Mucosa of descending colon (tissue), 3 donors: ENCODE results near the gene KIRREL3. TPM values are rescaled to one million over a fixed set of nuclear protein-coding genes. Genes with fewer than 3 reads are reported as not detected.

ENCODE experiments used
- ATAC-seq: fragments of 200-7000 bp; cut with Tn5 transposase; one replicate; pipeline ENCODE4 v1.9.1; 2020; ENCODE audit warnings: mild to moderate bottlenecking, moderate library complexity
- DNase-seq, 3 donors: peaks; one replicate each; pipeline ENCODE4 v3.0.0-alpha.2; 2020
- H3K36me3 ChIP-seq: fragments of 200-600 bp; one replicate; pipeline ENCODE4 v1.8.0; 2021; ENCODE audit warnings: low read depth, mild to moderate bottlenecking
- H3K4me1 ChIP-seq: fragments of 200-600 bp; one replicate; pipeline ENCODE4 v1.8.0; 2021; ENCODE audit warnings: low read depth, mild to moderate bottlenecking
- H3K4me3 ChIP-seq: fragments of 200-600 bp; one replicate; pipeline ENCODE4 v1.8.0; 2021; ENCODE audit warnings: mild to moderate bottlenecking
- H3K9me3 ChIP-seq: fragments of 200-600 bp; one replicate; pipeline ENCODE4 v1.8.0; 2021; ENCODE audit warnings: mild to moderate bottlenecking
- CTCF ChIP-seq: fragments of 200-600 bp; IDR thresholded peaks from one replicate; pipeline ENCODE4 v1.8.0; 2022; ENCODE audit warnings: antibody characterized with exemption, mild to moderate bottlenecking
- intact Hi-C, 2 donors: fragments of 100-400 bp; cut with DNase I in 1 of 2; cut with micrococcal nuclease in 1 of 2; formaldehyde crosslinking; loops; one replicate each; pipeline versions ENCODE4 v1.11.0 to v1.11.1; 2022; cut with DNase I, micrococcal nuclease
- total RNA-seq, 3 donors: library from RNA; stranded (reverse); fragmentation: NEBNext Ultra II Directional in 2 of 3; extraction: Animal tissue kit (Norgen Biotek cat#: 25700) in 2 of 3; gene quantifications; one replicate each; pipeline versions ENCODE4 v1.2.1 to v1.2.4, GENCODE V29; 2021 to 2023
- donor health status: DM: no; HTN: no; CAD: no; lungs with moderate emphysema.
- donor health status: DM: no; HTN: no; CAD: no.
- donor health status: DM: no; HTN: yes; CAD: no.

KIRREL3 gene
- total RNA-seq, 3 donors from 2014 or later, result 0.23 to 2.4 (median 0.70) TPM

- H3K4me3 ChIP-seq, result no peak overlapping the region
- ATAC-seq, result no peak
- no peaks in the 10 kb centered on the region for H3K9me3 ChIP-seq
- no peak for DNase-seq
- H3K4me1 ChIP-seq, result no peaks in the 10 kb centered on the region
- TF ChIP-seq CTCF, result no peak
- intact Hi-C loops, result no loop called here
- H3K36me3 ChIP-seq, result no peaks in the 10 kb centered on the region
These were observed 267.6 kb downstream of the KIRREL3 start for GRCh38 chr11:126732981-126733380.

- no peak for TF ChIP-seq CTCF
- no peaks in the 10 kb centered on the region for H3K36me3 ChIP-seq
- no peak overlapping the region for H3K4me3 ChIP-seq
- intact Hi-C loops, result no loop called here
- no peaks in the 10 kb centered on the region for H3K4me1 ChIP-seq
- no peaks in the 10 kb centered on the region for H3K9me3 ChIP-seq
- DNase-seq (no peak), ATAC-seq (no peak)
These were observed 268.9 kb downstream of the KIRREL3 start for GRCh38 chr11:126731576-126732142.

- Histone ChIP-seq H3K36me3 (no peaks in the 10 kb centered on the region), H3K9me3 (no peaks in the 10 kb centered on the region), H3K4me1 (no peaks in the 10 kb centered on the region), H3K4me3 (no peak overlapping the region)
- intact Hi-C loops, result no loop called here
- no peak for TF ChIP-seq CTCF
- DNase-seq (no peak), ATAC-seq (no peak)
These were observed 273.2 kb downstream of the KIRREL3 start for GRCh38 chr11:126727381-126727780.

- Histone ChIP-seq H3K4me1 (no peaks in the 10 kb centered on the region), H3K4me3 (no peak overlapping the region), H3K9me3 (no peaks in the 10 kb centered on the region), H3K36me3 (no peaks in the 10 kb centered on the region)
- intact Hi-C loops, result no loop called here
- DNase-seq (no peak), ATAC-seq (no peak)
- no peak for TF ChIP-seq CTCF
These were observed 275.0 kb downstream of the KIRREL3 start for GRCh38 chr11:126725521-126725920.

- Histone ChIP-seq H3K36me3 (no peaks in the 10 kb centered on the region), H3K4me1 (no peaks in the 10 kb centered on the region), H3K9me3 (no peaks in the 10 kb centered on the region), H3K4me3 (no peak overlapping the region)
- no peak for DNase-seq
- TF ChIP-seq CTCF, result no peak
- intact Hi-C loops, result no loop called here
- no peak for ATAC-seq
These were observed 275.5 kb downstream of the KIRREL3 start for GRCh38 chr11:126725043-126725442.

GRCh38 chr11:126723665-126724045 is 276.9 kb downstream of the KIRREL3 start:
- Histone ChIP-seq H3K4me1 (no peaks in the 10 kb centered on the region), H3K4me3 (no peak overlapping the region), H3K36me3 (no peaks in the 10 kb centered on the region), H3K9me3 (no peaks in the 10 kb centered on the region)
- intact Hi-C loops, result no loop called here
- DNase-seq (no peak), ATAC-seq (no peak)
- no peak for TF ChIP-seq CTCF
